GM18517 (cell line): Measurements from ENCODE around the gene MDH2.
"Not testable (repeated sequence)": the region's sequence is repeated elsewhere in the genome, so short reads cannot be mapped to it uniquely, and the experiment has no call there.

Experiments
- ATAC-seq: cut with Tn5 transposase; IDR thresholded peaks from one replicate; pipeline ENCODE4 v1.9.1; 2021; ENCODE audit warnings: mild to moderate bottlenecking, moderate library complexity; ENCODE audit not compliant: unreplicated experiment

The MDH2 gene

DNA sequence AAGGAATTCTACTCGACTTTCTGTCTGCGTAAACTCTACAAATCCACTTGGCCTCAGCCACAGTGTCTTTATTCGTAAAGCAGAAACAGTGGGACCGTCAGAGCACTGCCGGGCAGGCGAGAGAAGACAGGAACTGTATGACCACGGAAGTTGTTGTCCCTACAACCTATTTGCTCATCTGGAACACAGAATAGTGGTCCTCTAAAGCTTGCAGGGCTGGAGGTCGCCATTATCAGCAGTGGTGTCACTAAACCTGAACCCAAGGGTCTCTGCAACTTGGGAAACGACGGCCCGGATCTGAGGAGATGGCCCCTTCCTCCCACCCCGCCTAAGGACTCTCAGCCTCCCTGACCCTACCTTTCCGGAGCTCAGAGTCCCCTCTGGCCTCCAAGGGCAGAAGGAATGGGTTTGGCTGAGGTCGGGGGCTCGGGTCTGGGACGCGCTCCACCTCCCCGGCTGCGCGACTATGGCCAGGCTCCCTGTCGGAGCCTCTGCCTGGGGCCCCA is 548 bp upstream of the MDH2 start:
- ATAC-seq, result no peak

- no peak for ATAC-seq
Measured at GRCh38 chr7:76048668-76048988, 722 bp downstream of the MDH2 start.

DNA sequence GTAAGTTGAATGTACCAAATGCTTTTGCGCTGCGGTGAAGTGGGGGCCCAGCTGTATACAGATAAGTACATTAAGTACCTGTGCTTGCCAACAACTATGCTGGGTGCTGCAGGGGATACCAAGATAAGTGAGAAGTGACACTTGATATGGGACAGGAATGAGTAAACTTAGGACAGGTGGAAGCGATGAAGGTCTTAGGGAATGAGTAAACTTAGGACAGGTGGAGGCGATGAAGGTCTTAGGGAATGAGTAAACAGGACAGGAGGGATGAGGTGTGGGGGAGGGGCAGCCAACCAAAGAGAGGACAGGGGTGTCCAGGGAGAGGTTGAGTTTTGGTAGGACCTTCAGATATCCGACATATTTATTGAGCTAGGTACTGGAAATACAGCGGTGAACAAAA is 1.4 kb downstream of the MDH2 start:
- ATAC-seq, result no peak

GRCh38 chr7:76050545-76050944 is 2.6 kb downstream of the MDH2 start:
- ATAC-seq, result no peak

- no peak for ATAC-seq
Measured at GRCh38 chr7:76051840-76052239, 3.9 kb downstream of the MDH2 start.

DNA sequence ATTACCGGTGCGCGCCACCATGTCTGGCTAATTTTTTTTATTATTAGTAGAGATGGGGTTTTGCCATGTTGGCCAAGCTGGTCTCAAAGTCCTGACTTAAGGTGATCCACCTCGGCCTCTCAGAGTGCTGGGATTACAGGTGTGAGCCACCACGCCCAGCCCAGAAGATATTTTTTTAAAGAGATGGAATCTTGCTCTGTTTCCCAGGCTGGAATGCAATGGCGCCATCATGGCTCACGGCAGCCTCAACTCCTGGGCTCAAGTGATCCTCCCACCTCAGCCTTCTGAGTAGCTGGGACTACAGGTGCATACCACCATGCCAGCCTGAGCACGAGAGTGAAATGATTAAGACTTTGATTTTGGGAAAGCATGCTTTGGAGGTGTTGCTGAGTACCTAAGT is 4.8 kb downstream of the MDH2 start:
- not testable (repeated sequence) for ATAC-seq

DNA sequence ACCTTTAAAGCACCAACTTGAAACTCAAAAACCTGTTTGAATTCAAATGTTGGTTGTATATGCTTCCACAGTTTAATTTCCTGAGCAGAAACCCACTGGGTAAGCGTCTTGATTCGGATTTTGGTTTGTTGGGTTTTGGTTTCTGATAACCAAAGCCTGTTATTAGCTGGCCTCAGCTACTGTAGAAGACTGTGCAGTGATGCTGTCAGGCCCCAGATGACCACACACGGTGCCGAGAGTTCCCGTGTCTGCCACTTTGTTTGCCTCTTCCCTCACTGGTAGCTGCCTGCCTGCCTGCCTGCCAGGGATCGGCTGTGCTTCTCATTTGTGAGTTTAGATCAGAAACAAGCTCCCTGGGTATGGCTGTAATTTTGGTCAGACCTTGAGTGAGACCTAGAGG is 5.6 kb downstream of the MDH2 start:
- no peak for ATAC-seq

DNA sequence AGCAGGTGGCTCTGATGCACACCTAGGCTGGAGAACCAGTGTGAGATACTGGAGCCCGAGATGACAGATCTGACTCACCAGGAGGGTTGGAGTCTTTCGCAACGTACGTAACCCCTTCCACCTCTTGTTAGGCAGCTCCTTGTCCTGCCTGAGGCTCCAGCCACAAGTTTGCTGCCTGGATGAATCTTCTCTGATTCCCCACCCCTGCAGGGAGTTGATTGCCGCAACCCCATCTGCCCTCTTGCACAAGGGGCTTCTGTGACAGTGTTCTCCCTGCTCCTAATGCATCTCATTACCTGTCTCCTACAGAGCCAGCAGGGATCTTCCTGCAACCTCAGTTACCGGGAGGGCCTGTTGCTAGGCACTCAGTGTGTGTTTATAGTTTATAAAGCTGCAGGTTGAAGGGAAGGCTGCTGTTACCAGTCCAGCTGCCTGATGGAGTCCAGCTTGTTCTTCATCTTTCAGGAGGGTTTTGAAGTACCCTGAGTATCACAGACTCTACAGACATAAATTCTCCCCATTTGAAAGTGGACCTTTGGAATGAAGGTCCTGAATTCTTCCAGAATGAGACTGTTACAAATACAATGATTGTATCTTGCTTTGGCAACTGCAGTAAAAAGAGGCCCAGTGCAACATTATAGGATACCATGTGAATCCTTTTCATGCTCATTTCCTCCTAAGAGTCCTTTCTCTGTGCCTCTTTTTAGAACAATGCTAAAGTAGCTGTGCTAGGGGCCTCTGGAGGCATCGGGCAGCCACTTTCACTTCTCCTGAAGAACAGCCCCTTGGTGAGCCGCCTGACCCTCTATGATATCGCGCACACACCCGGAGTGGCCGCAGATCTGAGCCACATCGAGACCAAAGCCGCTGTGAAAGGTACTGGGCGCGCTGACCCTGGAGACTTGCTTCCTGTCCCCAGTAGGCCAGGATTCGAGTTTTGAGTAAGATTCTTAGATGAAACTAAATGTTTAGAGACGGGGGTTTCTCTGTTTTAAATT is 6.5 kb downstream of the MDH2 start:
- ATAC-seq, result no peak

DNA sequence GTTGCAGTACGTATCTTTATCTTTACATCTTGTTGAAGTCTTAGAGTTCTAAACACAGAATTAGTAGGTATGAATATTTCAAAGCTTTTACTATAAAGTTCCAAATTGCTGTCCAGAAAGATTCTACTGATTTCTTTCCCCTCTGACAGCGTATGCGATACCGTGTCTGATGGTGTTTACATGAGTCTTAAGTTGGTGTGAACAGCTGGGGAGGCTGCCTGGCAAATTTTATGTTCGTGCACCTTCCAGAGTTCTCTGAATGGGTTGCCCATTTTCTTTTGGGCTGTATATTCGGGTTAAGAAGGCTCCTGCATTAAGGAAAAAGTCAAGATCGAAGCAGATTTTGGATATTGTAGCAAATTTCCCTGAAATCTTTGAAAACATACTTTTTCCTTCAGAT is 8.3 kb downstream of the MDH2 start:
- ATAC-seq, result no peak

DNA sequence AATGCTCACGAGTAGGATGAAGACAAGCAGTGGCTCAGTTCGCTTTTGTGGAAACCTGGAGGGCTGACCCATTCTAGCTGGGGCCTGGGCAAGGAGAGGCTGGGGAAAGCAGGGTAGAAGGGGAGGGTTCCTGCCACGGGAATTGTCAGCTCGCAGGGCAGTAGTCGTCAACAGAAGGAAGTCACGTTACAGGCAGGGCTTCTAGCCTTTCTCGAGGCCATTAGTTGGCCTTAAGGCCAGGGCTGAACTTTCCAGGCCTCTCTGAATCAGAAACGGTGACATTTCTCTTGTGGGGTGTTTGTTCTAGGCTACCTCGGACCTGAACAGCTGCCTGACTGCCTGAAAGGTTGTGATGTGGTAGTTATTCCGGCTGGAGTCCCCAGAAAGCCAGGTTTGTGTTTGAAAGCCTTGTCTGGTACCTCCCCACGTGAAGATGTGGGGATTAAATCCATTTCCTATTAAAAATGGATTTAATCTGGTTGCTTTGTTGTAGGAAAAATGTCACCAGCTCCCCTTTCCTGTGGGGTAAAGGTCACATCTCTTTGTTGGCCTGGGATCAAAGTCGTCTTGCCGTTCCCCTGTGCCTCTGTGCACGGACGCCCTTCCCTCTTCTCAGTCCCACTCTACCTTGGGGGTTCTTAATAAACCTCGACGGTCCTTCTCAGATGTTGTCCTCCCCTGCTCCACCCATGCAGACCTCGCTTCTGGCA is 9.4 kb downstream of the MDH2 start:
- ATAC-seq, result no peak

GRCh38 chr7:76057813-76058145 is 9.9 kb downstream of the MDH2 start:
- no peak for ATAC-seq

- not testable (repeated sequence) for ATAC-seq
Measured at GRCh38 chr7:76058745-76059144, 10.8 kb downstream of the MDH2 start.

DNA sequence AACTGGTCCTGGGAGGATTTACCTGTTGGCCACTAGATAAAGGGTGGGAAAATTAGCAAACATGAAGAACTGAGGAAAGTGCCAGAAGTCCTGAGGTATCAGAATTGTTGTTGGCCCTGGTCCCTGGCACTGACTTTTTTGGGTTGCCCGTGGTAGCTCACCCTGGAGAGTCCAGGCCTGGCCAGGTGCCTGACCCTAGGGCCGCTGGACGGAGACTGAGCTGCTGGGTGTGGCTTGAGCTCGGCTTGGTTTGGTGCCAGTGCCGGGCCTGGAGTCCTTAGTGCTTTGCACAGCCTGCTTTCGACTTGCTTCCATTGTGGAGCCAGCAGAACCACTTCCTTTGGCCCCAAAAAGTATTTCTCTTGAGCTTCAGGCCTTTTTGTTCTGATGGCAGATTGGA is 12.9 kb downstream of the MDH2 start:
- ATAC-seq, result no peak

DNA sequence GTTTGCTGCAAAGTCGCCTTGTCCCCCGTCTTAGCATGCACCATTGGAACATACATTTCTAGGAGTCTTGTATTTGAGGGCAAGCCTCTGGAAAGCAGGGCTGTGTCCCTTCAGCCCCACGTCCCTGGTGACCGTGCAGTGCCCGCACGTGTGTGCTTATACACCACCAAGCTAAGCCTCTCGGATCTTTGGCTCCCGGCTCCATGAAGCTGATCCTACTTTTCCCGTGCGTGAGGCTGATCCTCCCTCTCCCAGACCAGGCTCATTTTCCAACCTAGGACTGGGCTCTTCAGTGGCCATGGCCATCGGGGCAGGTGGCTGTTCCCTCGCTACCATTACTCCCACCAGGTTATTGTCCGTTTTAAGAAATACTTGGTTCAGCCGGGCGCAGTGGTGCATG is 14.3 kb downstream of the MDH2 start:
- no peak for ATAC-seq

GRCh38 chr7:76063114-76063513 is 15.2 kb downstream of the MDH2 start:
- no peak for ATAC-seq

GRCh38 chr7:76063525-76063924 is 15.6 kb downstream of the MDH2 start:
- no peak for ATAC-seq

GRCh38 chr7:76064208-76064970 is 16.5 kb downstream of the MDH2 start:
- ATAC-seq, result no peak

- no peak for ATAC-seq
Measured at GRCh38 chr7:76065016-76065612, 17.2 kb downstream of the MDH2 start.

DNA sequence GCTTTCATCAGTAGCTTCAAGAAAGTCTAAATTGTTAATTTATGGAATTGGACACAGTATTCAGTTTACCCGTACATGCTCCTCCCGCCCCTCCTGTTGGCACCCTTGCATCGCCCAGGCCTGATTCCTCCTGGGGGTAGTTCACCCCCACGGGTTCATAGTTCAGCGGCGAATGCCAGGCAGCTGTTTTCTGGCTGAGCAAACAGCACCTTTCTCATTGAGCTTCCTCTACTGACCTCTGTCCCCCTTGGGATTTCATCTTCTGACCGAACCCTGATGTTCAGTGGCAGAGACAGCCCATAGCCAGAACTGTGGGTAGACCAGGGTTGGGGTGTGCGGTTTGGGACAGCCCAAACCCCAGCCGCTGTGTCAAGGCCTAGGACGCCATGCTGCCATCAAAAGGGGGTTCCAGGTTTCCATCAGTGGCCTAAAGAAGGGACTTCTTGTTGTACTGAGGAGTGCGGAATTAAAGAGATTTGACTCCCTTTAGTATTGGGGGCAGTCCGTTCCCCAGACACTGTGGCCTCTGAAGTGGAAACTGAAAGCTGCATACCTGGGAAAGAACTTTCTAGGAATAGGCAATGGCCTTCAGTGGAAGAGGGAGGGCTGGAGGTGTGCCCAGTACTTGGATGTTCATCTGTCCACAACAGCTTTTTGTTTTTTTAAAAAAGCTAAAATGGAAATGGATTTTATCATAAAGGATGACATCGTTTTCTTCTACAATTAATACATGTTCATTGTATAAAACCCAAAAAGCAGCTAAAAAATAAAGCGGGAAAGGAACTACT is 19.0 kb downstream of the MDH2 start:
- no peak for ATAC-seq

DNA sequence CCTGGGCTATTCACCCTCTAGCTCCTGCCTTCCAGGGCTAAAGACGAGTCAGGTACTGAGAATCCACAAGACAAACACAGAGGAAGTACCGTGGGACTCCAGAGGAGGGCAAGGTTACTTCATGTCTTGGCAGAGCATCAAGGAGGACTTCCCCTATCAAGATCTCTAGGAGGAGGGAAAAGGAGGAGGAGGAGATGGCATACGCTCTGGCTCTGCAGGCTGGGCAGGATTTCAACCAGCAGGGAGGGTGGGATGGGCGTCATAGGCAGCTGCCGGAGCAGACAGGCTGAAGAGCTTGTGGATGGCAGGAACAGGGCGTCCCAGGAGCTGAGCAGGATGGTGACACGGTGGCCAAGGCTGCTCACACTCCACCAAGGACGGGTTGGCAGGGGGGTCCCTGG is 21.3 kb downstream of the MDH2 start:
- no peak for ATAC-seq
